Measurements from ENCODE around the gene PRR15. TPM values are rescaled to one million over a fixed set of nuclear protein-coding genes. Genes with fewer than 3 reads are reported as not detected.
"Not testable (repeated sequence)": the region's sequence is repeated elsewhere in the genome, so short reads cannot be mapped to it uniquely, and the experiment has no call there.

PRR15 gene, protein sequence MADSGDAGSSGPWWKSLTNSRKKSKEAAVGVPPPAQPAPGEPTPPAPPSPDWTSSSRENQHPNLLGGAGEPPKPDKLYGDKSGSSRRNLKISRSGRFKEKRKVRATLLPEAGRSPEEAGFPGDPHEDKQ
- total RNA-seq (2014; rRNA removed; shearing (Covaris generic)) = 11.7 and 12.3 TPM in 2 replicates

GRCh38 chr7:29563590-29564495 is at the start of gene PRR15:
TSS of gene PRR15 (plus strand) at chr7:29563835. CDS start at chr7:29566330, 2,495 bp downstream.
- peak; percentile 90 for DNase-seq
- H3K36me3 ChIP-seq (replicated peaks; ENCODE audit: control insufficient read depth, insufficient read depth, low read length) = no peaks in the 10 kb centered on the region
- peaks cover 21% of the 10 kb centered on the region for H3K27me3 ChIP-seq (ENCODE audit: control insufficient read depth, insufficient read depth, low read length)
- H3K4me3 ChIP-seq (ENCODE audit: insufficient read depth, low read depth, low read length) = peak within 1 kb of the TSS; percentile 74

DNA sequence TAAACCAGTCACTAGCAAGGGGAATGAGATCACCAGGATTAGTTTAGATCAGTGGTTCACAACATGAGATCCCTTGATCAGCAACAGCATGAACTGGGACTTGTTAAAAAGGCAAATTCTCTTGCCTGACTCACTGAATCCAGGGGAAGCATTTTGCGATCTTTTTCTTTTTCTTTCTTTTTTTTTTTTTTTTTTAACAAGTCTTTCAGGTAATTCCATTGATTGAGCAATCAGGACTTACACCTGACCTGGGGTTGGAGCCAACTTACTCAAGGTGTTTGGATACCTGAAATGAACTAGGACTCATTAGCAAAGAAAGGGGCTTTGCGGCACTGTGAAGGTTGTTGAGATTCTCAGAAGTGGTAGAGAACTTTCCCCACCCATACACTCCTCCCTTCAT is 47.1 kb upstream of the PRR15 start:
- no peak for DNase-seq
- H3K4me3 ChIP-seq (ENCODE audit: insufficient read depth, low read depth, low read length) = no peak overlapping the region
- no peaks in the 10 kb centered on the region for H3K36me3 ChIP-seq (replicated peaks; ENCODE audit: control insufficient read depth, insufficient read depth, low read length)
- H3K27me3 ChIP-seq (ENCODE audit: control insufficient read depth, insufficient read depth, low read length) = no peaks in the 10 kb centered on the region

DNA sequence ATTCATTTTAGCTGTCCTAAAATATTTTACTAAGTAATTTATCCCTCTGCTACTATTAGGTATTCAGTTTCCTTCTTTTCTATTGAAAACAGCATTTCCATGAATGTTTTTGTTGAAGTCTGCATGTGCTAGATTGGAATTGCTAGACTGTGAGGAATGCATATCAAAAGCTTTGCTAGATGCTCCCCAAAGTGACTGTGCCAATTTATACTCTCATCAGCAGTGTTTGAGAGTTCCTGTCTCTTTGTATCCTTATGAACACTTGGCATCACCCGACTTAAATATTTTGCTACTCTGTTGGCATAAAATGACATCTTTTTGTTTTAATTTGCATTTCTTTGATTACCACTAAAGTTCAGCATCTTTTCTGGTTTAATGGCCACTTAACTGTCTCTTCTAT is 45.0 kb upstream of the PRR15 start:
- Histone ChIP-seq H3K4me3 (ENCODE audit: insufficient read depth, low read depth, low read length) (no peak overlapping the region), H3K27me3 (ENCODE audit: control insufficient read depth, insufficient read depth, low read length) (no peaks in the 10 kb centered on the region), H3K36me3 (replicated peaks; ENCODE audit: control insufficient read depth, insufficient read depth, low read length) (no peaks in the 10 kb centered on the region)
- no peak for DNase-seq

DNA sequence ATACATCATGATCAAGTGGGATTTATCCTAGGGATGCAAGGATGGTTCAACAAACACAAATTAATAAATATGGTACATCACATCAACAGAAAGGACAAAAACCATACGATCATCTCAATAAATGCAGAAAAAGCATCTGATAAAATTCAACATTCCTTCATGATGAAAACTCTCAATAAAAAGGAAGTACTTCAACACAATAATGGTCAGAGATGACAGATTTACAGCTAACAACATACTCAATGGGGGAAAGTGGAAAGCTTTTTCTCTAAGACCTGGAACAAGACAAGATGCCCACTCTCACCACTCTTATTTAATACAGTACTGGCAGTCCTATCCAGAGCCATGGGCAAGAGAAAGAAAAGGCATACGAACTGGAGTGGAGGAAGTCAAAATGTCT is 39.9 kb upstream of the PRR15 start:
- Histone ChIP-seq H3K4me3 (ENCODE audit: insufficient read depth, low read depth, low read length) (no peak overlapping the region), H3K27me3 (ENCODE audit: control insufficient read depth, insufficient read depth, low read length) (no peaks in the 10 kb centered on the region), H3K36me3 (replicated peaks; ENCODE audit: control insufficient read depth, insufficient read depth, low read length) (no peaks in the 10 kb centered on the region)
- DNase-seq = no peak

- Histone ChIP-seq H3K36me3 (replicated peaks; ENCODE audit: control insufficient read depth, insufficient read depth, low read length) (no peaks in the 10 kb centered on the region), H3K27me3 (ENCODE audit: control insufficient read depth, insufficient read depth, low read length) (no peaks in the 10 kb centered on the region), H3K4me3 (ENCODE audit: insufficient read depth, low read depth, low read length) (no peak overlapping the region)
- no peak for DNase-seq
These were observed 36.0 kb upstream of the PRR15 start for GRCh38 chr7:29527505-29528108.

- DNase-seq; H3K36me3 ChIP-seq (replicated peaks; ENCODE audit: control insufficient read depth, insufficient read depth, low read length); H3K27me3 ChIP-seq (ENCODE audit: control insufficient read depth, insufficient read depth, low read length); H3K4me3 ChIP-seq (ENCODE audit: insufficient read depth, low read depth, low read length): not testable (repeated sequence)
These were observed 35.1 kb upstream of the PRR15 start for GRCh38 chr7:29528526-29528925.

DNA sequence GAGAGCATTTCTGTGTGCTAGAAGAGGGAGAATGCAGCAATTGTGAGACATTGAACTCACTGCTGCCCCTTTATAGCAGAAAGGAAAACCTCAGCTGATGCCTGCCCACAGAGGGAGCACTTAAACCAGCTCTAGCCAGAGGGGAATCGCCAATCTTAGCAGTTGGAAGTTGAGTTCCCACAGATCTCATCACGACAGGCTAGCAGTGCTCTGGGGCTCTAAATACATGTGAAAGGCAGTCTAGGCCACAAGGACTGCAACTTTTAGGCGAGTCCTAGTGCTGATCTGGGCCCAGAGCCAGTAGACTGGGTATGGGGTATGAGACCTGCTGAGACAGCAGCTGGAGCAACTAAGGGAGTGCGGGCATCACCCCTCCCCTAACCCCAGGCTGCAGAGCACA is 25.2 kb upstream of the PRR15 start:
- Histone ChIP-seq H3K36me3 (replicated peaks; ENCODE audit: control insufficient read depth, insufficient read depth, low read length) (no peaks in the 10 kb centered on the region), H3K27me3 (ENCODE audit: control insufficient read depth, insufficient read depth, low read length) (no peaks in the 10 kb centered on the region), H3K4me3 (ENCODE audit: insufficient read depth, low read depth, low read length) (no peak overlapping the region)
- DNase-seq = no peak

GRCh38 chr7:29539471-29539870 is 24.2 kb upstream of the PRR15 start:
- no peaks in the 10 kb centered on the region for H3K36me3 ChIP-seq (replicated peaks; ENCODE audit: control insufficient read depth, insufficient read depth, low read length)
- H3K4me3 ChIP-seq (ENCODE audit: insufficient read depth, low read depth, low read length) = no peak overlapping the region
- H3K27me3 ChIP-seq (ENCODE audit: control insufficient read depth, insufficient read depth, low read length) = no peaks in the 10 kb centered on the region
- DNase-seq = no peak

DNA sequence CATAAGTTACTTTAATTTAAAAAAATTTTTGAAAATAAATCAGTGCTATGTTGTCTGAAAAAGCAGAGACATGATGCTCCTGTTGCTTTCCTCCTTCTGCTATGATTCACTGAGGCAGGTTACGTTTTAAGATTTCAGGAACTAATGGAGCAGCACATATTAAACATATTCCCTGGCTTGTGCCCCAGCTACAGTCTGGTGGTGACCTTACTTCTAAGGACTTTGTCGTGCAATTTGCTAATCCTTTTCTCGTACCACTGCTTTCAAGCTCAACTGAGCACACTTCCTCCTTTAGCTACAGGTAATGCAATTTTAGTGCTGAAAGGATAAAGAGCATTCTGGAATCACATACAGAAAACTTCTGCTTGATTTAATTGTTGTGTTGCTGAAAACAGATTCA is 16.2 kb upstream of the PRR15 start:
- no peaks in the 10 kb centered on the region for H3K36me3 ChIP-seq (replicated peaks; ENCODE audit: control insufficient read depth, insufficient read depth, low read length)
- no peak overlapping the region for H3K4me3 ChIP-seq (ENCODE audit: insufficient read depth, low read depth, low read length)
- no peaks in the 10 kb centered on the region for H3K27me3 ChIP-seq (ENCODE audit: control insufficient read depth, insufficient read depth, low read length)
- no peak for DNase-seq

DNA sequence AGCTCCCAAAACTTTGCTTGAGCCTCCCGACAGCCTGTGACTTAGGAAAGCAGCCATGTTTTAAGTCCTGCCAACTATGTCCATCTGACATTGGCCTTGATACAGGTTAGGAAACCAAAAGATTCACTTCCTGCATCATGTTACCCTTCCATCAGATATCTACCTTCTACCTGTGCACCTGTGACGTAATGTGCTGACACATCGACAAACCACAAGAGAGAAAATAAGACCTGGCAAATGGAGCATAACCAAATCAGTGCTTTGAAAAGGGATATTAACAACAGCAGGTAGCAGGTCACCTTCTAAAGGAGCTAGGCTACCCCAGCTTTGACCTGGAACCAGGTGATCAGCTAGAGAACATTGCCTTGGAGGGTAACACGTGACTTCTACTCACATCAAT is 14.8 kb upstream of the PRR15 start:
- Histone ChIP-seq H3K4me3 (ENCODE audit: insufficient read depth, low read depth, low read length) (no peak overlapping the region), H3K27me3 (ENCODE audit: control insufficient read depth, insufficient read depth, low read length) (no peaks in the 10 kb centered on the region), H3K36me3 (replicated peaks; ENCODE audit: control insufficient read depth, insufficient read depth, low read length) (no peaks in the 10 kb centered on the region)
- DNase-seq = no peak

GRCh38 chr7:29552392-29552791 is 11.2 kb upstream of the PRR15 start:
- H3K36me3 ChIP-seq (replicated peaks; ENCODE audit: control insufficient read depth, insufficient read depth, low read length) = no peaks in the 10 kb centered on the region
- H3K27me3 ChIP-seq (ENCODE audit: control insufficient read depth, insufficient read depth, low read length) = no peaks in the 10 kb centered on the region
- DNase-seq = no peak
- no peak overlapping the region for H3K4me3 ChIP-seq (ENCODE audit: insufficient read depth, low read depth, low read length)

GRCh38 chr7:29555061-29555460 is 8.6 kb upstream of the PRR15 start:
- no peaks in the 10 kb centered on the region for H3K27me3 ChIP-seq (ENCODE audit: control insufficient read depth, insufficient read depth, low read length)
- no peak overlapping the region for H3K4me3 ChIP-seq (ENCODE audit: insufficient read depth, low read depth, low read length)
- no peak for DNase-seq
- H3K36me3 ChIP-seq (replicated peaks; ENCODE audit: control insufficient read depth, insufficient read depth, low read length) = no peaks in the 10 kb centered on the region

DNA sequence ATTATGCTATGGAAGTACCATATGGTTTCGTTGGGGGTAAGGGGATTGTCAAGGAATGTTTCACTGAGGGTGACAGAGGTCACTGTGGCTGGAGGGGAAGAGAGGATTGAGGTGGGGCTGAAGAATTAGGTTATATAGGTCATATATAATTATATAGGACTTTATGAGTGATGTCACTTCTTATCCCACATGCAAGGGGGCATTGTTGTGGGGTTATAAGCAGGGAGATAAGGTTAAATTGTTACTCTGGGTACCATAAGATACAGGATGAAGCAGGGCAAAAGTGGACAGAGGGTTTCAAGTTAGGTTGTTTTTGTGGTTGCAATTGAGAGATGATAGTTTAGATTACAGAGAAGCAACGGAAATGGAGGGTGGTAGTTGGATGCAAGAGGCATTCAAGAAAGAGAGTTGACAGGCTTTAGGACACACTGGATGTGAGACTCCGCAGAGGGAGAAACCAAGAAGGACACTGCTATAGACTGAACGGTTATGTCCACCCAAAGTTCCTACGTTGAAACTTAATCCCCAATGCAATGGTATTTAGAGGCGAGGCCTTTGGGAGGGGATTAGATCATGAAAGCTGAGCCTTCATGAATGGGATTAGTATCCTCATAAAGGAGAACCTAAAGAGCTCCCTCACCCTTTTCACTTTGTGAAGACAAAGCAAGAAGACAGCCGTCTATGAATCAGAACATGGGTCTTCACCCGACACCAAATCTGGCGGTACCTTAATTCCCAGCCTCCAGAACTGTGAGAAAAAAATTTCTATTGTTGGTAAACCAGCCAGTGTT is 7.0 kb upstream of the PRR15 start:
- no peaks in the 10 kb centered on the region for H3K27me3 ChIP-seq (ENCODE audit: control insufficient read depth, insufficient read depth, low read length)
- DNase-seq = no peak
- no peak overlapping the region for H3K4me3 ChIP-seq (ENCODE audit: insufficient read depth, low read depth, low read length)
- no peaks in the 10 kb centered on the region for H3K36me3 ChIP-seq (replicated peaks; ENCODE audit: control insufficient read depth, insufficient read depth, low read length)

DNA sequence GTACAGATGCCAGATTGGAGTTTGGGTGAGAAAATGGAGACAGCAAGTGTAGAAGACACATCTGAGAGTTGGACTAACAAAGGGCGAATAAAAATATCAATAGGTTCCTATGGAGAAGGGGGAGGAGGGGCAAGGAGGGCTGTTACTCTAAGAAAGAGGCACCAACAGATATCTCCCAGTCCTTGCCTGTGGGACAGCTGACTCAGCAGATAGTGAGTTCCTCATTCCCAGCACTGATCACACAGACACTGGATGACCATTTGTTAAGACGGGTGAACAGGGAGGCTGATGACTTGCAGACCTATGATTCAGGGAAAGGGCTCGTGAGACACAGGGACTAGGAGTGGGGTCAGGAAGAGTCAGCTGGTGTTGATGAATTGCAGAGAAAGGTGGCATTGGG is 5.7 kb upstream of the PRR15 start:
- 0 out of 2 replicates have a peak, but pooled peaks cover 1% of the 10 kb centered on the region for H3K27me3 ChIP-seq (ENCODE audit: control insufficient read depth, insufficient read depth, low read length)
- H3K36me3 ChIP-seq (replicated peaks; ENCODE audit: control insufficient read depth, insufficient read depth, low read length) = no peaks in the 10 kb centered on the region
- no peak overlapping the region for H3K4me3 ChIP-seq (ENCODE audit: insufficient read depth, low read depth, low read length)
- peak; percentile 59 for DNase-seq

All from H7 (cell line).